Measurements from ENCODE around the gene PSORS1C1. TPM values are rescaled to one million over a fixed set of nuclear protein-coding genes. Genes with fewer than 3 reads are reported as not detected.

The PSORS1C1 gene
- total RNA-seq, 1 experiment from 2014 or later, result 0.48 TPM

DNA sequence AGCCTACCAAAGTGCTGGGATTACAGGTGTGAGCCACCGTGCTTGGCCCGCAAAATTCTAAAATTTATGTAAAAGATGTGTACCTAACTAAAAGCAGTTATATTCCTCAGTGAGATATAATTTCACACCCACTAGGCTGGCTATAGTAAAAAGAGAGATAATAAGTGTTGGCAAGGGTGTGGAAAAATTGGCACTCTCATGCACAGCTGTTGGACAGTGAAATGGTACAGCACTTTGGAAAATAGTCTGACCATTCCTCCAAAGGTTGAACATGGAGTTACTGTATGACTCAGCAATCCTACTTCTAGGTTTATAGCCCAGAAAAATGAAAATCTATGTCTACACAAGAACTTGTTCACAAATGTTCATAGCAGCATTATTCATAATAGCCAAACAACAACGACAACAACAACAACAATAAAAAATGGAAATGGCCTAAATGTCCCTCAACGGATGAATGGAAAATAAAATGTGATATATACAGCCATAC is 16.1 kb upstream of the PSORS1C1 start:
- Mint-ChIP-seq H3K4me3 (no peak overlapping the region; a peak in 1 of 5 replicates), H3K36me3 (ENCODE audit: insufficient read depth in 1 of 3, low read depth in 3 of 3) (no peaks in the 10 kb centered on the region), H3K9me3 (no peaks in the 10 kb centered on the region), H3K4me1 (peaks cover 15 to 16% of the 10 kb centered on the region in 2 experiments), H3K27me3 (ENCODE audit: low read depth) (no peaks in the 10 kb centered on the region; the same call in 1 of the 2 replicates), H3K27ac (no peak overlapping the region)
- Histone ChIP-seq H3T11ph (ENCODE audit: low read length) (no peak overlapping the region), H3K79me2 (ENCODE audit: insufficient read depth, low read length) (no peaks in the 10 kb centered on the region), H3K4me2 (ENCODE audit: insufficient read depth, insufficient read length, low read length) (no peak overlapping the region), H4K5ac (ENCODE audit: insufficient read length, low read depth, low read length) (no peak overlapping the region), H2BK5ac (ENCODE audit: insufficient read length, low read length) (no peak overlapping the region), H2BK12ac (ENCODE audit: insufficient read length, low read depth, low read length) (no peak overlapping the region), H3K79me1 (ENCODE audit: insufficient read depth, low read depth, low read length, poor library complexity, severe bottlenecking) (no peaks in the 10 kb centered on the region), H3K27me3 (ENCODE audit: insufficient read depth, low read length) (no peaks in the 10 kb centered on the region), H2BK20ac (ENCODE audit: low read depth, low read length, poor library complexity, severe bottlenecking) (no peak overlapping the region), H3K4me1 (ENCODE audit: insufficient read depth, low read length) (peaks cover 2% of the 10 kb centered on the region; the same call in 1 of the 2 replicates), H3K23ac (ENCODE audit: insufficient read length, low read depth, low read length) (no peak overlapping the region), H3K56ac (ENCODE audit: insufficient read length, low read depth, low read length) (no peak overlapping the region), H3K23me2 (ENCODE audit: insufficient read length, low read depth, low read length, poor library complexity, severe bottlenecking) (no peaks in the 10 kb centered on the region), H3K27ac (ENCODE audit: insufficient read length, low read depth, low read length) (no peak overlapping the region), H4K8ac (replicated peaks; ENCODE audit: insufficient read length, low read depth, low read length) (no peak overlapping the region), H2BK120ac (ENCODE audit: low read depth, low read length, poor library complexity, severe bottlenecking) (no peak overlapping the region), H4K91ac (ENCODE audit: insufficient read length, low read depth, low read length) (no peak overlapping the region), H2AFZ (ENCODE audit: low read length) (no peak overlapping the region), H3K18ac (ENCODE audit: insufficient read length, low read depth, low read length) (no peak overlapping the region), H3K4ac (ENCODE audit: low read depth, low read length) (no peak overlapping the region), H3K14ac (ENCODE audit: insufficient read depth, low read length) (no peak overlapping the region), H2BK15ac (ENCODE audit: low read depth, low read length) (no peak overlapping the region), H3K9ac (ENCODE audit: extremely low read depth, insufficient read length, low read length) (no peak overlapping the region), H3K9me3 (ENCODE audit: control insufficient read depth, low read depth, low read length) (no peaks in the 10 kb centered on the region), H2AK5ac (ENCODE audit: insufficient read length, low read length) (no peak overlapping the region), H4K20me1 (ENCODE audit: control insufficient read depth, insufficient read depth, insufficient read length) (no peaks in the 10 kb centered on the region)
- WGBS (ENCODE audit: extremely low coverage, insufficient read length, low lambda C conversion rate), result no CpG with 5 or more reads among the region's 4 CpGs
- TF ChIP-seq, protein P1, sequence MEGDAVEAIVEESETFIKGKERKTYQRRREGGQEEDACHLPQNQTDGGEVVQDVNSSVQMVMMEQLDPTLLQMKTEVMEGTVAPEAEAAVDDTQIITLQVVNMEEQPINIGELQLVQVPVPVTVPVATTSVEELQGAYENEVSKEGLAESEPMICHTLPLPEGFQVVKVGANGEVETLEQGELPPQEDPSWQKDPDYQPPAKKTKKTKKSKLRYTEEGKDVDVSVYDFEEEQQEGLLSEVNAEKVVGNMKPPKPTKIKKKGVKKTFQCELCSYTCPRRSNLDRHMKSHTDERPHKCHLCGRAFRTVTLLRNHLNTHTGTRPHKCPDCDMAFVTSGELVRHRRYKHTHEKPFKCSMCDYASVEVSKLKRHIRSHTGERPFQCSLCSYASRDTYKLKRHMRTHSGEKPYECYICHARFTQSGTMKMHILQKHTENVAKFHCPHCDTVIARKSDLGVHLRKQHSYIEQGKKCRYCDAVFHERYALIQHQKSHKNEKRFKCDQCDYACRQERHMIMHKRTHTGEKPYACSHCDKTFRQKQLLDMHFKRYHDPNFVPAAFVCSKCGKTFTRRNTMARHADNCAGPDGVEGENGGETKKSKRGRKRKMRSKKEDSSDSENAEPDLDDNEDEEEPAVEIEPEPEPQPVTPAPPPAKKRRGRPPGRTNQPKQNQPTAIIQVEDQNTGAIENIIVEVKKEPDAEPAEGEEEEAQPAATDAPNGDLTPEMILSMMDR (conservative IDR thresholded peaks at IDR 0.05), result no peak
- DNase-seq, result no peak
